NCI-H526 (cell line): ENCODE measurements around the gene TSPO.
"Not testable (repeated sequence)": the region's sequence is repeated elsewhere in the genome, so short reads cannot be mapped to it uniquely, and the experiment has no call there.

ENCODE experiments used
- DNase-seq, 2 experiments: peaks; one replicate each; lab custom pipeline; 2025; lab: John Stamatoyannopoulos, UW

Gene TSPO

DNA sequence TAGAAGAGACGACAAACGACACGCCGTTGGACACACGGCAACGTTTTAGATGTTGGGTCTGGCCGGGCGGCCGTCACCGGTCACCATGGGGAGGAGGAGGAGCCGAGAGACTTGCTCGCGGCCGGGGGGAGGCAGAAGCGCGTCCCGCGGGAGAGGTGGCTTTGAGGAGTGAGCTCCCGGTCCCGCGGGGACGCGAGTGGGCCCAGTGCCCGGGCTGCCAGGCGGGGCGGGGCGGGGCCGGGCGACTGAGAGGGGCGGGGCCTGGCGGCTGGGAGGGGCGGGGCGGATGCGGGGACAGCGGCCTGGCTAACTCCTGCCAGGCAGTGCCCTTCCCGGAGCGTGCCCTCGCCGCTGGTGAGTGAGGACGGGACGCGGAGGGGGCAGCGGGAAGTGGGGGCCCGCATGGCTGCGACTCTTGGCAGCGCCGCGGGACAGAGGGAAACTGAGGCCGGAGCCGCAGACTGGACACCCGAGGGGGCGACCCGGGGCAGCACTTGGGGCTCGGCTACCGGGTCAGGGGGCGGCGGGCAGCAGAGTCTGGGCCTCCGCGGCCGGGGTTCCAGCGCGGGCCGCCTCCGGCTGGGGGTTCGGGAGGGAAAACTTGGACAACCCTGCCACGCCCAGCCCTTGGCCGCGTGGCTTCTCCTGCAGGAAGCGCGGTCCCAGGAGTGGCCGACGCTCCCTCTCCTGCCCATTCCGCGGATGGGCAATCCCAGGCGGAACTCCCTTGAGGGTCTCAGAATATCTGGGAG is at the start of gene TSPO:
TSPO (plus strand) TSS at position 309 of the 752 bp plus-strand sequence. CDS start 7,680 bp downstream, outside the sequence.
- peak in 1 of 2 experiments; percentile 44 for DNase-seq

DNA sequence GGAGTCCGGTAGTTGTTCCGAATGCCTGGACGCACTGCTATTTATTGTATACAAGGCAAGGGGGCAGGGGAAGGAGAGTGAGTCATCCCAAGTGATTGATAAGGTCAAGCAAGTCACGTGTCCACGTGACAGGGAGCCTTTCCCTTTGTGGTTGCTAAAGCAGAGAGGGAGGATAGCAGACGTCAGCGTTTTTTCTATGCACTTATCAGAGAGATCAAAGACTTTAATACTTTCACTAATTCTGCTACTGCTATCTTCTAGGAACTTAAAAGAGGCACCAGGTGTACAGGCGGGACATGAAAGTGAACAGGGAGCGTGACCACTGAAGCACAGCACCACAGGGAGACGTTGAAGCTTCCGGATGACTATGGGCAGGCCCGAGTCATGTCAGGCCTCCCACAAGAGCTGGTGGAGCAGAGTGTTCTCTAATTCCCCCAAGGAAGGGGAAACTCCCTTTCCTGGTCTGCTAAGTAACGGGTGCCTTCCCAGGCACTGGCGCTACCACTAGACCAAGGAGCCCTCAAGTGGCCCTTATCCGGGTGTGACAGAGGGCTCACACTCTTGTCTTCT is 47.2 kb upstream of the TSPO start:
- not testable (repeated sequence) for DNase-seq

DNA sequence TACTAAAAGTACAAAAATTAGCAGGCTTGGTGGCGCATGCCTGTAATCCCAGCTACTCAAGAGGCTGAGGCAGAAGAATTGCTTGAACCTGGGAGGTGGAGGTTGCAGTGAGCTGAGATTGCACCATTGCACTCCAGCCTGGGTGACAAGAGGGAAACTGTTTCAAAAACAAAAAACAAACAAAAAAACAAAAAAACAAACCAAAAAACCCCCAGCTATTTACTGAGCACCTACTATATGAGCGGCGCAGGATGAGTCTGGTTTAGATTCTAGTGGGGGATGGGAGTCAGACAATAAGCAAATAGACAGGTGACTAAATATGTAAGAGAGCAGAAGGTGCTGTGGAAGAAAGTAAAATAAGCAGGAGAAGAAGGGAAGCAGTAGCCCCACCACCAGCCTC is 46.4 kb upstream of the TSPO start:
- DNase-seq, result not testable (repeated sequence)

DNA sequence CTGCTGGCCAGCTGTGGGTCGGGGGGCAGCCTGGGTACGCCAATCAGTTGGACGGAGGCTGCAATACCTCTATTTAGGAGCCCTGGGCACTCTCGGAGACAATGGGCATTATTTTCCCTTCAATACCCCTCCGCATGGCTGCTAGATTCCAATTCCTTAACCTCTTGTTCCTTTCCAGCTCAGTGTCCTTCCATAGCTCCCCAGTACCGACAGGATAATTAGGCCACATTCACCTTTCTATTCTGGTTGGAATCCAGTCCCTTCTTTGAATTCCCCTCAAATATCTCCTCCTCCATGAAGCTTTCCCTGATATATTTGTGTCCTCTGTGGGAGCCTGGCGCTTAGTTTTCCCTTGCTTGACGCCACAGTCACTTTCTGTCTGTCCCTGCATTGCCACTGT is 45.1 kb upstream of the TSPO start:
- DNase-seq, result no peak

DNA sequence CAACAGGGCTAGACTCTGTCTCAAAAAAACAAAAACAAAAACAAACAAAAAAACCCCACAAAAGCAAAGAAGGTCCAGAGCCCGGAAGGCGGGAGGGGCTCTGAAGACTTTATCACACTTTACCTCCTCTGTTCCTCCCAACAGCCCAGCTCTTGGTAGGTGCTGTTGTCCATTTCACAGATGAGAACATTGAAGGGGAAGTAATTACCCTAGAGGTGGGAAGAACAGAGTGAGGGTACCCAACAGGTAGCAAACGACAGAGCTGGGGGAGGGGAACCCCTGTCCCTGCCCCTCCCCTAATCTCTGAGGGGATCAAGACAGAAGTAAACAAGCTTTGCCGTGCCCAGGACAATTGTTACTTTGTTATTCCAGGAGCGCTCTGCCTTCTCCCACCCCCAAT is 41.8 kb upstream of the TSPO start:
- DNase-seq, result peak in 1 of 2 experiments; percentile 13

DNA sequence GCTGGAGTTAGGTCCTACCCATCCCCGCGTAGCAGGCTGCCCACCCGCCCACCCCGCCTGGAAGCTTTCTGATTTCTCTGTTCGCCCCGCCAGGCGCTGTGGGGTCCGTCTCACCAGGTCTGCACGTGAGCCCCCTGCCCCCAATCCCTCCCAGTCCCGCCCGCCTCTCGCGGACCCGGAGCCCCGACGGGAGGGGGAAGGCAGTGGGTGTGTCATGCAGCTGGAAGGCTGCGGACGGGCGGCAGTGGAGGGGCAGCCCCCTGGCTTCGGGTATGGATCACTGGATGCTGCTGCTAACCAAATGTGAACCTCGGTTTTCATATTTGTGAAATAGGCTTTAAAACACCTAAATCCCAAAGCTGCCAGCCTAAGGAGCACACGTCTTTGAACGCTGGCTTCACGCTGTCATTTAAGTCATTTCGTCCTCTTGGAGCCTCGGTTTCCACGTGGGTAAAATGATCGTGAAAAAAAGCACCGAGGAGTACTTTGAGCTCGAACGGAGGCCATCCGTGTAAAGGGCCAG is 41.4 kb upstream of the TSPO start:
- no peak for DNase-seq

DNA sequence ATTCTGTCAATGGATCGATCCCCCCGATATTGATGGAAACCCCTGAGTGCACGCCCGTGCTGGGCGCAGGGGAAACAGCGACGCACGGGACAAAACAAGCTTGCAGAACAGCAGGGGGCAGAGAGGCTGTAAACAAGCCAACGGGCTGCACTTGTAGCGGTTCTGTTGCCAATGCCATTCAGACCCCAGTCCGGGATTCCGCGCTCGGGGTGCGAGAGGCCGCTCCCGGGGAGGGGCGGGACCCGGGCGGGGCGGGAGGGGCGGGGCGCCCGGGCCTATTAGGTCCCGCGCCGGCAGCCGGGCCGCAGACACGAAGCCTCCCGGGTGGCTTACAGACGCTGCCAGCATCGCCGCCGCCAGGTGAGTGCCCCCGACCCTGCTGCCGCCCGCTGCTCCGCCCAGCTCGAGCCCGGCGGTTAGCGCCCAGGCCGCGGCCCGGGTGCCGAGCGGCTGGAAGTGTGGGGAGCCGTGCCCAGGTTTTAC is 40.9 kb upstream of the TSPO start, which contains the start of gene BIK:
BIK (plus strand) TSS at position 307 of the 483 bp plus-strand sequence. CDS start 13,273 bp downstream, outside the sequence.
- DNase-seq, result peak; percentile 27 to 64

DNA sequence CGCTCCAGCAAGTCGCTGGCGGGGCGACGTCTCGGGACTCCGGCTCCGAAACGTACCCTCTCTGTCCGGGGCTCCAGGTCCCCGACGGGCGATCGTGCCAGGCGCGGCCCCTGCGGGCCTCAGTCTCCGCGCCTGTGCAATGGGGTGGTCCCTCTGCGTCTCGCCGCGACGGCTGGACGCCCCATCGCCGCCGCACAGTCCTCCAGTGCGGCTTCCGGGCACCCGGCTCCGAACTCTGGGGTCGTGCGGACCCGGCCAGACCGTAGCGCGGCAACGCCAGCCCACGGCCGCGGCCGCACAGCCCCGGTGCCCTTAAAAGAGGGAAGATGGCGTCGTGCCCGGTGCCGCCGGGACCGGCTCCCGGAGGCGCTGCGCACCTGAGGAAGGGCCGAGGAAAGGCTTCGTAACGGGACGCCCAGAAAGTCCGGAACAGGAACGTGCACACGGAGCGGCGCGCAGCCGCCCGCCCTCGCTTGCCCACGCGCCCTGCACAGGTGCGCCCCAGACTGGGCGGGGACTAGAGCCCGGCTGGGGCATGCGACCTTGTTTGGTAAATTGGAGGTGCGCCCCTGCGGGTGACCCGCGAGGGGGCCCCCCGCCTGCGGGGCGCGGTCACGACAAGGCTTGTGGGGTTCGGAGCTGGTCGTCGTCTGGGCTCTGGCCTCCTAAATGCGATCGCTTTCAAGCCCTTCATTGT is 40.3 kb upstream of the TSPO start:
- DNase-seq, result peak in 1 of 2 experiments; percentile 43

DNA sequence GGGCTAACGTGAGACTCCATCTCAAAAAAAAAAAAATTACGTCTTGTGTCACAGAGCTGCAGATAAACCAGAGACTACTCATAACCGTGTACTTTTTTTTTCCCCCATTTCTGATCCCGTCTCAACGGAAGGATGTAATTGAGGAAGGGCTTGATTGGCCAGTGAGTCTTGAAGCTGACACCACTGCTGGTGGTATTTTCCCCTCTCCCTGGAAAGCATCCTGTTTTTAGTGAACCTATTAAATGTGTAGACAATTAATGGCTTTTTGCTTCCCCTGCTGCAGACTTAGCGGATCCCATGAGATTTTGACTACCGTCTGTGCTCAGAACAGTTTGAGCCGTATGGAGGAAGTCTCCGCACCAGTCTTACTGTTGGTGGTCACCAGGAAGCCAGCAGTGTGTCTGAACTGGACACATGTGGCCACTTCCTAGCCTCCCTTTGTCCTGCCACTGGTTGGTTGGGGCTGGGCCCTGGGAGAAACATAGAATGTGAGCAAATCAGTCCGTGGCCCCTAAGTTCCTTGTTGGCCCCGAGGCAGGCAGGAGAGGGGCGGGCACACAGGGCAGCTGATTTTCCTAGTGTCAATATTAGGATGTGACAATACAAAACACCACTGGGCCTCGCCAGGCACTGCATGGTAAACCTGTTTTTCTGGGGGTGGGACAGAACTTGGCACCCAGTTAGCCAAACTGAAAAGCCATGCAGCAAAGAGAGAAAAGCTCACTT is 37.7 kb upstream of the TSPO start:
- DNase-seq, result peak; percentile 7 to 27

DNA sequence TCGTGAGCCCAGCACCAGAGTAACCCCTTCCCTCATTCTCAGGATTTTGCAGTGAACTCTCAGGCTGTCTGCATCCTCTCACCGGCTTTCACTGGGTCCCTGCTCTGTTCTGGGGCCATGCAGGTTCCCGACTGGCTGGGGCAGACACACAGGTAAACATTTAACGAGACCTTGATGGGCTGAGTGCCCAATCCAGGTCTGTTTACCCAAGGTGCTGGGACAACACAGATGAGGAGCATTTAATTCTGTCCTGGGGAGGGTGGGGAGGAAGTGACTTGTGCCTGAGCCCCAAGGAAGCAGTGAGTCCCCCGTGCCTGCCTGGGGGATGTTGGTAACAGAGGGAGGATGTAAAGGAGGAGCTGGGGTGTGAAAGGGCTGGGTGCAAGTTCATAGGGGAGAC is 36.4 kb upstream of the TSPO start:
- DNase-seq, result no peak

DNA sequence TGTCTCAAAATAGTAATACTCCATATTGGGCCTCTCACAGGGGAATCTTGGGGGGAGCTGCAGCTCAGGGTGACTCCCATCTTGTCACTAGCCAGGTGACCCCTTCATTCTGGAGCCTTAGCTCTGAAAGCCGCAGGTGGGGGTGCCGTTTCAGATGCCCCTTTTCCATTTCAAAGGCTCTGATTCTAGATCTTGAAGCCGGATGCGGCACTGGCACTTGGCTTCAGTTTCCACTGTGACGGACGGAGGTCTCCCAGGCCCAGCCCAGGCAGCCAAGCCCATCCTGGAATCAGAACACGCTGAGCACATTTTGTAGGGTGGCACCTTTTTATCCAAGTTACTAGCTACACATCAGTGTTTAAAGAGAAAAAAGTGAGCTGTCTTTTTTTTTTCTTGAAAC is 34.4 kb upstream of the TSPO start:
- DNase-seq, result no peak

DNA sequence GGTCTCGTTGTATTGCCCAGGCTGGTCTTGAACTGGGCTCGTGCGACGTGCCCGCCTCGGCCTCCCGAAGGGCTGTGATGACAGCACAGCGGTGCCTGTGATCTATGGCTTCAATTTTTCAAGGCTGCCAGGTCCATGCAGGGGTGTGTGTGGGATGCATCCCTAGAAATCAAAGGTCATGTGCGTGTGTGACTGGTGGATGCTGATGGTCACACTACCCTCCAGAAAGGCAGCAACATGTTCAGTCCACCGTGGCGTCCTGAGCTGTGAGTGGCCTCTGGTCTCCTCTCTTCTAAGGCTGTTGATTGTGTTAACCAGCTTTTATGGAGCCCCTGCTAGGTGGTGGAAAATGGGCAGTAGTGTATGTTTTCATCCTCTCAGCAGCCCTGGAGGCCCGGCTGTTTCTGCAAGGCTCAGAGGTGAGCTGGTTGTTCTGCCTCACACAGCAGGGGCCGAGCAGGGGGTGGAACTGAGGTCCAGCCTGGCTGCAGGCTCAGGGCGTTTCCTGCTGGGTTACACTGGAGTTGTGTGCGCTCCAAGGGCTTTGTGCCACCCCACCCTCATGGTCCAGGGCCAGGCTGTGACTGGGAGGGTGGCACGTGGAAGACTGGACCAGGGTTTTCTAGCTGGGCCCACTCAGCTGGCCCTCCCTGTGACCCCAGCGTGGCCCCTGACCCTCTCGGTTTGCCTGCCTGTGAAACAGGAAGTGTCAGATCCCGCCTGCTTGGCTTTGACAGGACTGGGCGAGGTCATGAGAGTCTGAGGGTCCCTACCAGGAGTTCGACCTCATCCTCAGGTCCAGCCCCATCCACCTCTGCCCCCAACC is 33.1 kb upstream of the TSPO start:
- DNase-seq, result peak in 1 of 2 experiments; percentile 13

DNA sequence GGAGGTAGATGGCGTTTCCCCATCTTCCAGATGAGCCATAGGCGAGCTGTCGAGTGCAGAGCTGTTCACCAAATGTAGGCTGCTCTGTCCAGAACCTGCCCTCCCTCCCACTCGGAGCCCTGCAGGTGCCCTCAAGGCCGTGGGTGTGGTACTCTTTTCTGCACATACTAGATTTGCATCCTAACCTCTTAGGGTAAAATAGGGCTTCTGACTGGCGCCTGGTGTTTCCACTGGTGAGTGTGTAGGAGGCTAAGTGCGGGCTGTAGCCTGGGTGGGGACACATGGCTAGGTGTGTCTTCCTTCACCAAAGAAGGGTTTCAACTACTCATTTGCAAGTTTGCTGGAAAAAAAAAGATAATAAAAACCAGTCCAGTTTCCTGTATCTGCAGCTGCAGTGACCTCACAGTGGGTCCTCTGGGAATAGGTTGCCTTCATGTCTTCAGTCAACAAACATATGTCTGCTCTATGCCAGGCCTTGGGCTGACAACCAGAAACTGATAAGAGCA is 32.4 kb upstream of the TSPO start:
- DNase-seq, result peak; percentile 89 to 91

DNA sequence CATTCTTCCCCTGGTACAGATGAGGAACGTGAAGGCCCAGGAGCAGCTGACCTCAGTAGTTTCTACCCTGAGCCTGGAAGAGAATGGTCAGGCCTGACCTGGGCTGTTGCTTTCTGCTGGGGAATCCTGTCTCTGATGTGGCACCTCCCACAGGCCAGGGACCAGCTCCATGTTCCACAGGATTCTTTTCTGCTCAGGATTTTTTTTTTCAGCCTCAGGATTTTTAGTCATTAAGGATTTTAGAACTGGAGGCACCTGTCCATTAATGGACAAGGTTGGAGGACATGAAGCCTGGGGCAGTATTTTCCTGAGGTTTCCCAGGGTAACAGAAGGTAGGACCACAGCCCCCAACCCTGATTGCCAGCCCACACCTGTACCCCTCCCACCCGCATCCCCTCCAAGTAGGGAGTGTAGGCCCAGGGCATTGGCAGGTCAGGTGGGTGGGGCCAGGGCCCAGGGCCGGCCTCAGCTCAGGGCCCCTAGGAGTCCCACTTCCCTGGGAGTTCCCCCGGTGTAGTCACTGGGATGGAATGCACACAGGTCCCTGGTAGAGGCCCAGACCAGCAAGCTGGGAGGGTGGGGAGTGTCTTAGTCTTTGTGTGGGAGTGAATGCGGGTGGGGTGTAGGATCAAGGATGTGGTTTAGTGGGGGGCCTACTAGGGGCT is 24.7 kb upstream of the TSPO start:
- no peak for DNase-seq

DNA sequence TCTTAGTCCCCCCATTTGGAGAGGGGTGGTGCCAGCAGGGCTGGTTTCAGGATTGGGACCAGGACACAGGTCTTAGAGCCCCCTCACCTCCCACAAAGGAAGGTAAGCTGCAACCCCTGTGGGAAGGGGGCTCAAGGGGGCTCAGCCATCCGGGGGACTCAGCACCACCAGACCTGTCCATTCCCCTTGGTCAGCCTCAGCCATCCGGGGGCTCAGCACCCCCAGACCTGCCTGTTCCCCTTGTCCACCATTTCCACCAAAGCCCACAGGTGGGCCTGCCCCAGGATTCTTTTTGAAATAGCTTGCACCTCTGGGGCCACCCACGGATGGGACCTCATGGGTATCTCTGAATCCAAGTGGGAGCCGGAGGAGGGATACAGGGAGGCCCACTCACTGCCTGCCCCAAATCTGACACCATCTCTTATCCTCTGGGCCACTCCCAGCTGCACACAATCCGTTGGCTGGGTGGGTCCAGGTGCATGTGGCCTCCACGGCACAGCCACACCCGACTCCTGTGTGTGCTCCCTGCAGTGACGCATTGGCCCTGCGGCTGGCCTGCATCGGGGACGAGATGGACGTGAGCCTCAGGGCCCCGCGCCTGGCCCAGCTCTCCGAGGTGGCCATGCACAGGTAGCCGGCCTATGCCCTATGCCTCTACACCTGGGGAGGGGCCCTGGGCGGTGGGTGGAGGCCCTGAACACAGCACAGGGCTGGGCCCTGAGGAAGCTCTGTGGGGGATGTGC is 24.0 kb upstream of the TSPO start:
- DNase-seq, result no peak

DNA sequence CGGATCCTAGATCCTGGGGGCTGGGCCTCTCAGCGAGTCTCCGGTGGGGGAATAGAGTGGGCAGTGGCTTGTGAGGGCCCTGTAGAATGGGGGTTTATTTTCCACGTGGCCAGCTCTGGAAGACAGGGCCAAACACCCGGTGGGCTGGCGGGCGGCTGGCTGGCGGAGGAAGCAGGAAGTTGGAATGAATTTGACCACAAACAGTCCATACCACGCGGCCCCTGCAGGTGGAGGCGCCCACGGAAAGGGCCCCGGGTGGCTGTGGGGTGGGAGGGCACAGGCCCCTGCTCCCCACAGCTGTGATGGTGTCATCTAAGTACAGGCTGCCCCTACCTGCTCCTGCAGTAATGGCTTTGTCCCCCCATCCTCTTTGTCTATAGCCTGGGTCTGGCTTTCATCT is 23.2 kb upstream of the TSPO start:
- no peak for DNase-seq

DNA sequence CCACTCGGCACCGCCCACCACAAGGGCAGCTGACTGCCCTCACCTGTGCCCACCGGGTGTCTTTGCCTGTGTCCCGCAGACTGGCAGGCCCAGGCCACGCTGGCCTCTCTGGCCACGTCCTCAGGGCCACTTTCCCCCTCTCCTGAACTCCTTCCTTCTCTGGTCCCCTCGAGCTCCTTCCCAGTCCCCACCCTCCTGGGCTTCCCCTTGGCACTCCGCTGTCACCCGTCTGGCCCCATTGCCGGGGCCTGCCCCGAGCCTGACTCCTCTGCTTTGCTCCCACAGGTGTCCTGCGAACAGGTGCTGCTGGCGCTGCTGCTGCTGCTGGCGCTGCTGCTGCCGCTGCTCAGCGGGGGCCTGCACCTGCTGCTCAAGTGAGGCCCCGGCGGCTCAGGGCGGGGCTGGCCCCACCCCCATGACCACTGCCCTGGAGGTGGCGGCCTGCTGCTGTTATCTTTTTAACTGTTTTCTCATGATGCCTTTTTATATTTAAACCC is 22.4 kb upstream of the TSPO start:
- DNase-seq, result peak; percentile 15 to 72

DNA sequence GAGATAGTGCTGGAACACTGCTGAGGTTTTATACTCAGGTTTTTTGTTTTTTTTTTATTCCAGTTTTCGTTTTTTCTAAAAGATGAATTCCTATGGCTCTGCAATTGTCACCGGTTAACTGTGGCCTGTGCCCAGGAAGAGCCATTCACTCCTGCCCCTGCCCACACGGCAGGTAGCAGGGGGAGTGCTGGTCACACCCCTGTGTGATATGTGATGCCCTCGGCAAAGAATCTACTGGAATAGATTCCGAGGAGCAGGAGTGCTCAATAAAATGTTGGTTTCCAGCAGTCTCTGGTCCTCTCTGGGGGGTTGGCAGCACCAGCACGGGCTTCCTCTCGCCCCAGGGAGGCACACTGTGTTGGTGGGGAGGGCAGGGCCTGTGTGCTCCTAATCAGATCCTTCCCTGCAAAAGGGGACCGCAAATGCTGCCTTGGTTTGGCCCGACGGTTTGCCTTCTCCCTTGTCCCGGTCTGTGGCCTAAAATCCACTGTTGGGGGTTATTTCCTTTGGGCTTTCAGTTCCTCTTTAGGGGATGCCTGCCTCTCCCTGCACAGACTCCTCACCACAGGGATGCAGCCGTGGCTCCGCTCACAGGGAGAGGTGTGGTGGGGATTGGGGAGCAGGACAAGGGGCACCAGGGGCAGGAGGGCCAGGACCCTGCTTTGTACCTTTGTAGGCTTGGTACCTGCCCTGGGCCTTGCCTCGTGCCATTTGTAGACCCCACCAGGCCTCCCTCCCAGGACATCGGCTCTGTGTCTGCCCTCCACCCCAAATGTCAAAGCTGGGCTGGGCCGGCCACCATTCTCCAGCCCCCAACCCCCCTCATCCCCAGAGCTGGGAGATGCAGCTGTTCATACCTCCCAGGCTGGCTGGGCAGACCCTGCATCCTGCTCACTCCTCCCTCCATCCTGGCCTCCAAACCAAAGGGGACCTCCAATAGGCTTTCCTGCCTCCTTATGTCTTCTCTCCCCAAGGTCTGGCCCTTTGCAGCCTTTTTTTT is 21.6 kb upstream of the TSPO start:
- DNase-seq, result no peak
